GM19351 (cell line): ENCODE measurements around the gene TBC1D23.
"Not testable (repeated sequence)": the region's sequence is repeated elsewhere in the genome, so short reads cannot be mapped to it uniquely, and the experiment has no call there.

Experiments used
- ATAC-seq: cut with Tn5 transposase; IDR thresholded peaks from one replicate; pipeline ENCODE4 v1.9.1; 2021; ENCODE audit warnings: mild to moderate bottlenecking, moderate library complexity; ENCODE audit not compliant: unreplicated experiment

The TBC1D23 gene

DNA sequence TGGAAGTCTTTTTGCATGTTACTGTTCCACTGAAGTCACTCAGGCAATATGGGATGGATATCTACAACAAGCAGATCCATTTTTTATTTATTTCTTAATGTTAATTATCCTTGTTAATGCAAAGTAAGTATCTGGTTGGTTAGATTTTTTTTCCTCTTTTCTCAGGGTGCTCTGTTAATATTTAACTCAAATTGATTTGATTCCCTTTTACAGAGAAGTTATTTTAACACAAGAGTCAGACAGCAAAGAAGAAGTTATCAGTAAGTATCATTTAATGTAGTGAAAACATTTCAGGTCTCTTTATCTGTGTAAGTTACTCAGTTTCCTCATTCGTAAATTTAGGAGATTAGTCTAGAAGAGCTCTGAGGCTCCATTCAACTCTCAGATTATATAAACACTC, 34.3 kb downstream of the TBC1D23 start:
- ATAC-seq: no peak

DNA sequence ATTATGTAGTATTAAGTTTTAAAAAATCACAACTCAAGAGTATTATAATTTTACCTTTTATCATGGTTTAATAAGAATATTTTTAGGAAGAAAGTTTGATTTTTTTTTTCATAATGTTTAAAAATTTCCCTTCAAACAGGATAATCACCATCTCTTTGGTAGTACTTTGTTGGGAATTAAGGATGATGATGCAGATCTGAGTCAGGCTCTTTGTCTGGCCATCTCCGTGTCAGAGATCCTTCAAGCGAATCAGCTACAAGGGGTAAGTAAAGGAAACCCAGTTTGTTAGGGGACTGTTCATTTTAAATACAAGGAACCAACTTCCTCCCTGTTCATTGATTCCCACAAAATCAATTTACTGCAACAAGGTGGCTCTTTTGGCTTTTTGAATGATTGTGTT, 37.0 kb downstream of the TBC1D23 start:
- no peak for ATAC-seq

DNA sequence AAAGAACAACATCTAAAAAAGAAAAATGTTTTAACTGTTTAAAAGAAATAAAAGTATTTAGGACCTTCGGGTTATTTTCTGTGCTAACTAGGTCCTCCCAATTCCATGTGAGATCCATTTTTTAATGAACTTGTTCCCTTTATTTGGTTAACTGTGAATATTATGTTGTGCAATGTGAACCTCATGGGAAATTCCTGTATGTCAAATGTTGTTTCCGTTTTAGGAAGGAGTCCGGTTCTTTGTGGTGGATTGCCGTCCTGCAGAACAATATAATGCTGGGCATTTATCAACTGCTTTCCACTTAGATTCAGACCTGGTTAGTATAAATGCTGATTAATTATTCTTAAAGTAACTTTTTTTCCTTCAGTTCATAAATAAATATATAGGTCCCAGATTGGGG, 38.2 kb downstream of the TBC1D23 start:
- no peak for ATAC-seq

DNA sequence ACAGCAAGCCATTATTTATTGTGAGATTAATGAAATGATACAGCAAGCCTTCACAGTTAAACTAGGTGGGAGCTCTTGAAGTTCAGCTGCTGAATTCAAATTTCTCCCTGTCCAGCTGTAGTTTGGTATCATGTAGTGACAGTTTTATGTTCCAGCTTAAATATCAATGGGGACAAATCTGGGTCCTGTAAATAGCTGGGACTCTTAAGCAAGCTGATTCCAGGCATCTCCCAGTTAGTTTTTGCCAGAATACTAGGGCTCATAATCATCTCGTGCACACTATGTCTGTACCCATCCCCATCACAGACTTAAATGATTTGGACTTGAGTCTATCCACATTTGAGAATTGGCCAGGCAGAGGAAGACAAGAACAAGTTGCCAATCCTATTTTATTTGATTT, 45.9 kb downstream of the TBC1D23 start:
- ATAC-seq: no peak

DNA sequence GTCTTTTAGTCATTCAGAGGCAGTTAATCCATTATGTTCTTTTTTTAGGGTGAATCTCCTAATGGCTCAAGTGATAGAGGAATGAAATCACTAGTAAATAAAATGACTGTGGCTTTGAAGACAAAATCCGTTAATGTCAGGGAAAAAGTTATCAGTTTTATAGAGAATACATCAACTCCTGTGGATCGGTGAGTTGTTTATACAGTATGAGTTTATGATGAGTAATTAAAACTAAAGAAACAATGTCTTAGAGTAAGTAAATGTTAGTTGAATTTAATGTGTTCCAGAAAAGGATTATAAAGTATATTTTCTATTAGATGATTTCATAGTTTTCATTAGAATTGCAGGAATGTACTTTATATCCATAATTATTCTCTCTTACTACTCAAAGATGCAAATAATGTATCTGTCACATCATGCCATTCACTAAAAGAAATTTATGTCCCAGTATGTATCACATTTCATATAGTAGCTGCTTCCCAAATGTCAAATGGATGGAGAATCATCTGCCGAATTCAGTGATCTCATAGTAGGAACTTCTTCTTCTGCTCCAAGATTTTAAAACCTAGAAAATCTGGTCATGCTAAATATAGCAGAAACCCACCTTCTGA, 49.7 kb downstream of the TBC1D23 start:
- ATAC-seq: no peak

DNA sequence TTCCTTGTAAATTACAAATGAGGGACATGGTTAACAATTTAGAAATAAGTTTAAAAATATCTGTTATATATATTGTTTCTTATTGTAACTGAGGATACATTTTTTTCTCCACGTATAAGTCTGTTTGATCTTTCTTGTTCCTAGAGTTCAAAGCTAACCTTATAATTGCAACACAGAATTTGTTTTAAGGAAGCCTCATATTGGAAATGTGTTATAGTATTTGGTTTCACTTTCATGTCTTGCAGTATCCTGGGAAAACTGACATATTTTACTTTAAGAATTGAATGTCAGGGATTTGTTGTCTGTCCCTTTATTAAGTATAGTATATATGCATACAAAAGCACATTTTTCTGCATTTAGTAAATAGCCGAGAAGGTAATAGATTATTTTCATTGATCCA, 50.2 kb downstream of the TBC1D23 start:
- ATAC-seq: no peak

DNA sequence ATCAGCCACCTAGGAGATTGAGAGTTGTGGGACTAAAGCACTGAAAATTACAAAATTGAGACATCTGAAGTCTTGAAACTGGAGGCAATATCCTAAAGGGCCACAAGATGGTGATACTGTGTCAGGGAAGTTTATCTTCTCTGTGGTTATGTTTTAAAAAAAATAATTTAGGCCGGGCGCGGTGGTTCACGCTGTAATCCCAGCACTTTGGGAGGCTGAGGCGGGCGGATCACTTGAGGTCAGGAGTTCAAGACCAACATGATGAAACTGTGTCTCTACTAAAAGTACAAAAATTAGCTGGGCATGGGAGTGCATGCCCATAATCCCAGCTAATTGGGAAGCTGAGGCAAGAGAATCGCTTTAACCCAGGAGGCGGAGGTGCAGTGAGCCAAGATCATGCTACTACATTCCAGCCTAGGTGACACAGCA, 55.9 kb downstream of the TBC1D23 start:
- peak; percentile 82 for ATAC-seq

- peak; percentile 56 for ATAC-seq
These were observed 57.1 kb downstream of the TBC1D23 start for GRCh38 chr3:100317912-100318311.

GRCh38 chr3:100319951-100320350, 59.2 kb downstream of the TBC1D23 start:
- ATAC-seq: no peak

- no peak for ATAC-seq
These were observed 63.3 kb downstream of the TBC1D23 start for GRCh38 chr3:100324044-100324443.

- ATAC-seq: no peak
These were observed 65.0 kb downstream of the TBC1D23 start for GRCh38 chr3:100325827-100326226.

DNA sequence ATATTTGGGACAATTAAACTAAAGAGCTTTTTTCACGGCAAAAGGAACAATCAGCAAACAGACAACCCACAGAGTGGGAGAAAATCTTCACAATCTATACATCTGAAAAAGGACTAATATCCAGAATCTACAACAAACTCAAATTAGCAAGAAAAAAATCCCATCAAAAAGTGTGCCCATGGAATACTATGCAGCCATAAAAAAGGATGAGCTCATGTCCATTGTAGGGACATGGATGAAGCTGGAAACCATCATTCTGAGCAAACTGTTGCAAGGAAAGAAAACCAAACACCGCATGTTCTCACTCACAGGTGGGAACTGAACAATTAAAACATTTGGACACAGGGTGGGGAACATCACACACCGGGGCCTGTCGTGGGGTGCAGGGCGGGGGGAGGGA, 66.6 kb downstream of the TBC1D23 start:
- ATAC-seq: not testable (repeated sequence)

GRCh38 chr3:100329800-100330489, 69.2 kb downstream of the TBC1D23 start:
- no peak for ATAC-seq

DNA sequence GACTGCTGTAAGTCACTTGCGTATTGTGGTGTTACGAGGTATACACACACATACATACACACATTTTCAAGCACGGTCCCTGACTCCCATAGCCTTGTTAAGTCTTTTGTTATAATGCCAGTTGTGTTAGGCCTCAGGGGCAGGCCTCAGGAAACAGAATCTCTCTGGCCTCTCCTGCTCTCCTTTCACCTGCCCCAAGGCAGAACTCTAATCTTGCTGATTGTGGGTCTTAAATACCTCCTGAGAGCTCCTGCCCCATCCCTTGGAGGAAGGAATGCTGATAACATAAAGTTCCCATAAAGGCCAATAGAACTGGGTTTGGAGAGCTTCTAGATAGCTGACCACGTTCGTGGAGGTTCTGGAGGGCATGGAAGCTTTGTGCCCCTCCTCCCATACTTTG, 69.9 kb downstream of the TBC1D23 start:
- ATAC-seq: no peak

GRCh38 chr3:100331660-100332059, 70.9 kb downstream of the TBC1D23 start:
- ATAC-seq: no peak

GRCh38 chr3:100333051-100333450, 72.3 kb downstream of the TBC1D23 start:
- no peak for ATAC-seq

- peak; percentile 22 for ATAC-seq
These were observed 73.2 kb downstream of the TBC1D23 start for GRCh38 chr3:100333970-100334487.

- ATAC-seq: peak; percentile 93
These were observed 73.9 kb downstream of the TBC1D23 start, which contains the start of gene NIT2 for GRCh38 chr3:100334488-100335351. Gene NIT2 (plus strand): TSS chr3:100334757. CDS start chr3:100334792, 35 bp downstream.

DNA sequence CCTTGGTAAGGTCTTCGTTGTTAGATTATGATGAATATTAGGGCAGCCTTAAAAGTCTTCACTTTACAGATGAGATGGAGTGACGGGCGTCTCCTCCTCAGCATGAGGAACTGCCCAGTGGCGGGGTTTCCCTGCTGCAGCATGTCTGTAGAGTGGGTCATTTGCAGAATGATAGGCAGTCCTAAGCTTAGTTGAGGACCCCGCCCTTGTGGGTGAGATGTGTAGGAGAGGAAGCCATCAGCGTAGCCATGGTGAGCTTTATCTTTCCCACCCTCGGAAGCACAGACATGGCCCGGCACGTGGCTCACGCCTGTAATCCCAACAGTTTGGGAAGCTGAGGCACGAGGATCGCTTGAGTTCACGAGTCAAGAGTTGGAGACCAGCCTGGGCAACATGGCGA, 74.6 kb downstream of the TBC1D23 start:
- peak; percentile 56 for ATAC-seq

DNA sequence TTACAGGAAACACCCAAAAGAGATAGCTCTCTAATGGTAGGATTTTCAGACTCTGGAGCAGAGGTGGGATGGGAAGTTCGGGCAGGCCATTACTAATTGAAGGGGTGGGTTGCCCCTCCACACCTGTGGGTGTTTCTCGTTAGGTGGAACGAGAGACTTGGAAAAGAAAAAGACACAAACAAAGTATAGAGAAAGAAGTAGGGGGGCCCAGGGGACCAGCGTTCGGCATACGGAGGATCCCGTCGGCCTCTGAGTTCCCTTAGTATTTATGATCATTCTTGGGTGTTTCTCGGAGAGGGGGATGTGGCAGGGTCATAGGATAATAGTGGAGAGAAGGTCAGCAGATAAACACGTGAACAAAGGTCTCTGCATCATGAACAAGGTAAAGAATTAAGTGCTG, 75.4 kb downstream of the TBC1D23 start:
- ATAC-seq: not testable (repeated sequence)

GRCh38 chr3:100338911-100339310, 78.1 kb downstream of the TBC1D23 start:
- no peak for ATAC-seq
